Measurements from ENCODE around the gene DDIT4L. TPM values are rescaled to one million over a fixed set of nuclear protein-coding genes. Genes with fewer than 3 reads are reported as not detected.
"Not testable (repeated sequence)": the region's sequence is repeated elsewhere in the genome, so short reads cannot be mapped to it uniquely, and the experiment has no call there.

DDIT4L gene
- total RNA-seq, 2 donors from 2014 or later = 2.0 to 10.1 TPM

DNA sequence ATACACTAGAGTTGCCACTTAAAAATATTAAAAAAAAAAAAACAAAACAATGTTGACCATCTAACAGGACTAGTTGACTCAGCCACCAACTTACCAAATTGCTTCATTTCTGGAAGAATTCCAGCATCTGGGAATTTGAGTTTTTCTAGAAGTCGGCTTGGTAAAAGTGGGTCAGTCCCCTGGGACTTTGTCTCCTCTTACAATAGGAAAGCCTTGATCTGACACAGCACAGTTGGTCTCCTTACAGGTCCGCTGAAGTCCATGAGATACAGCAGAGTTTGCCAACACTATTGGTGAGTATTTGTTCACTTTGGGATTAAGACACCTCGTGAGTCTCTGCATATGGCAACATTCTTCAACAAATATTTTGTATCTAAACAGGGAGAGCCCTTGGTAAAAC lies 18.2 kb upstream of the DDIT4L start:
- no peak for TF ChIP-seq CTCF (IDR thresholded peaks at IDR 0.05)
- no peak for DNase-seq (ENCODE audit: low spot score)
- H3K9me3 ChIP-seq = no peaks in the 10 kb centered on the region

GRCh38 chr4:100206850-100207249 lies 16.6 kb upstream of the DDIT4L start:
- Histone ChIP-seq H3K27ac (no peak overlapping the region), H3K36me3 (no peaks in the 10 kb centered on the region), H3K4me1 (no peaks in the 10 kb centered on the region), H3K4me3 (no peak overlapping the region), H3K27me3 (no peaks in the 10 kb centered on the region), H3K9me3 (no peaks in the 10 kb centered on the region)
- no peak for TF ChIP-seq CTCF (IDR thresholded peaks at IDR 0.05)
- no peak for DNase-seq (ENCODE audit: low spot score)

More for the DNA sequence above, 18.2 kb upstream of the DDIT4L start:
- Histone ChIP-seq H3K36me3 (no peaks in the 10 kb centered on the region), H3K4me1 (no peaks in the 10 kb centered on the region), H3K4me3 (no peak overlapping the region), H3K27ac (no peak overlapping the region), H3K27me3 (no peaks in the 10 kb centered on the region)

DNA sequence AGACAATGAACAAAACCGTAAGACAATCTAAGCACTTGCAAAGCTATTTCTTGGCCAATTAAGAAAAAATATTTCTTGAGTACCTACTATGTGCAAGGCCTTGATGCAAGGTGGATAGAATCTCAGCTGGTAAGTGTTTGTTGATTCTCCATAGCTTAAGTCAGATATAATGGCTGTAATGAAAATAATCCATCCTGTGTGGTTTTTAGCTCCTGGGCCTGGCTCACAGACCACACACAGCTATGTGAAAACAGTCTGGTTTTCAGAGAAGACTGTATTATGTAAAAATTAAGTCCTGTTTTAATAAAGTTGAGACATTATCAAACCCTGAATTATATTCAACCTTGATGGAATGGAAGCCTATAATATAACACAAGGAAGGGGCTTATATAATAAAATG lies 7.8 kb upstream of the DDIT4L start:
- DNase-seq (ENCODE audit: low spot score) = no peak
- Histone ChIP-seq H3K9me3 (no peaks in the 10 kb centered on the region), H3K27ac (no peak overlapping the region), H3K4me3 (no peak overlapping the region), H3K27me3 (no peaks in the 10 kb centered on the region), H3K4me1 (no peaks in the 10 kb centered on the region), H3K36me3 (no peaks in the 10 kb centered on the region)
- no peak for TF ChIP-seq CTCF (IDR thresholded peaks at IDR 0.05)

GRCh38 chr4:100196388-100197071 lies 6.3 kb upstream of the DDIT4L start:
- H3K4me1 ChIP-seq; H3K27me3 ChIP-seq; H3K4me3 ChIP-seq; DNase-seq (ENCODE audit: low spot score); H3K9me3 ChIP-seq; H3K36me3 ChIP-seq; H3K27ac ChIP-seq: not testable (repeated sequence)

DNA sequence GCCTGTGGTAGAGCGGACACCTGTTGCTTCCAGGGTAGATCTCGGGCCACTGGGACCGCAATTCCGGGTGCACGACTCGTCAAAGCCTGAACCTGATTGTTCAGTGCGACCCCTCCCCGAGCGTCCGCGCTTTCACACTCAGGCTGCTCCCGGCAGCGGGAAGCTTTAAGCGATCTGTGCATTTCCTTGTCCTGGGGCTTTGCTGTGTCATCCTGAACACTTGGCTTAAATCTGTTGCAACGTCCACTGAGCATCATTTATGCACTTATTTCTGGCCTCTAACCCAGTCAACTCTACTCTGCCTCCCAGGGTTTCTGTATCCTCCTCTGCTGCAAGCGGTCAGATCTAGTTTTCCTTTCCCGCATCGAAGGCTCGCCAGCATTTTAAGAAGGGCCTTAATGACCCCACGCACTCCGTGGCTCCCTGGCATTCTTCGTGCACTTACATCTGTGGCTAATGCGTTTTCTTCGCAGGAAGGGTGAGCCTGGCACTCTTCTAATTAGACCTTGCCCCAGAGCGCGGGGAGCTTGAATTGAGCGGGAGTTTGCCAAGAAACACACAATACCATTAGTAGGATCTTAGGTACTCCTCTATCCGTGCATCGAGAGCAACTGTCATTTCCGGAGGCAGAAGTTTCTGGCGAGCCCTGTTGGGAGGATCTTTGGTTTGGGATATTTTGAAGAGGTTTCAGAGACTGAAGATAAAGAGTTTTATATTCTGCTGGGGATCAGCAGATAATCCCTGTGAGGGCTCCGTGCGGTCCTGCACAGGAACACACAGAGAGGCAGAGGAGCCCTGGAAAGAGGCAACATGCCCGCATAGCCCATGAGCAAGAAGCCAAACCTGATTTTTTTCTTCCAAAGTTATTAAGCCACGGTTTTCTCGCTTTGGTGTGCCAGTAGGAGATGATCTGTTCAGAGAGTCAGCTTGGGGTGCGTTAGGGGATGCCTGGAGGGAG lies 654 bp upstream of the DDIT4L start:
- H3K4me1 ChIP-seq = peaks cover 0 to 16% of the 10 kb centered on the region in 2 donors
- H3K9me3 ChIP-seq = no peaks in the 10 kb centered on the region
- no peaks in the 10 kb centered on the region for H3K36me3 ChIP-seq
- TF ChIP-seq CTCF (IDR thresholded peaks at IDR 0.05) = no peak
- peak overlapping the region; percentile 70 to 86 for H3K4me3 ChIP-seq
- no peak for DNase-seq (ENCODE audit: low spot score)
- peak overlapping the region; percentile 65 to 73 for H3K27ac ChIP-seq
- no peaks in the 10 kb centered on the region for H3K27me3 ChIP-seq

- no peak for DNase-seq (ENCODE audit: low spot score)
- TF ChIP-seq CTCF (IDR thresholded peaks at IDR 0.05) = no peak
- Histone ChIP-seq H3K27ac (peak overlapping the region; percentile 65 to 73), H3K4me3 (peak overlapping the region; percentile 70 to 86), H3K9me3 (no peaks in the 10 kb centered on the region), H3K27me3 (no peaks in the 10 kb centered on the region), H3K36me3 (no peaks in the 10 kb centered on the region), H3K4me1 (peaks cover 0 to 16% of the 10 kb centered on the region in 2 donors)
These were observed 1.4 kb downstream of the DDIT4L start for GRCh38 chr4:100188829-100189228.
